Endothelial cell of umbilical vein (primary cell): ENCODE measurements around the gene SLC25A13. TPM values are rescaled to one million over a fixed set of nuclear protein-coding genes. Genes with fewer than 3 reads are reported as not detected.

Experiments
- BruUV-seq: library from RNA; stranded (reverse); fragments of 400-500 nt; replicated peaks from 2 replicates; lab custom pipeline; 2021; lab: Mats Ljungman, UMichigan
- CTCF ChIA-PET: fragments of 300-600, 350-600 bp; sonication (Branson Sonifier 250); formaldehyde crosslinking; loops from one replicate; lab custom pipeline; 2021; ENCODE audit warnings: antibody characterized with exemption, inconsistent platforms; lab: Charles Lee
- POLR2A ChIA-PET: fragments of 300-600, 350-600 bp; sonication (Branson Sonifier 250); formaldehyde crosslinking; loops from one replicate; lab custom pipeline; 2021; ENCODE audit warnings: antibody characterized with exemption, inconsistent platforms; lab: Charles Lee
- DNase-seq: peaks from one replicate; pipeline ENCODE4 v3.0.0-alpha.2; 2011; ENCODE audit warnings: low read depth, low spot score
- FAIRE-seq: peaks from 2 replicates; lab custom pipeline; 2011; peaks lifted over from hg19 to GRCh38; lab: Jason Lieb, UNC
- H2AFZ ChIP-seq: 2 replicates; pipeline ENCODE4 v1.6.0; 2012; ENCODE audit warnings: low read depth, low read length, control low read depth, inconsistent platforms
- H3K27ac ChIP-seq: 2 replicates; pipeline ENCODE4 v1.5.1; 2011; ENCODE audit warnings: low read depth, mild to moderate bottlenecking, control low read depth, low read length, moderate library complexity; ENCODE audit not compliant: insufficient read depth
- H3K27me3 ChIP-seq, 2 experiments: 2 replicates each; pipeline versions ENCODE4 v1.6.0 to v1.6.1; 2011; ENCODE audit warnings: low read length in 2 of 2, mixed read lengths in 1 of 2; ENCODE audit not compliant: control insufficient read depth in 2 of 2, insufficient read depth in 2 of 2
- H3K36me3 ChIP-seq, 2 experiments: 2 replicates in 1 of 2; 3 replicates in 1 of 2; pipeline ENCODE4 v1.5.1; 2011; ENCODE audit warnings: low read length in 2 of 2, mild to moderate bottlenecking in 1 of 2, moderate library complexity in 1 of 2; ENCODE audit not compliant: control insufficient read depth in 2 of 2, insufficient read depth in 2 of 2; ENCODE audit errors: extremely low read depth in 1 of 2
- H3K4me1 ChIP-seq: 3 replicates; pipeline ENCODE4 v1.5.1; 2011; ENCODE audit warnings: mild to moderate bottlenecking, low read length; ENCODE audit not compliant: control insufficient read depth, insufficient read depth; ENCODE audit errors: extremely low read depth
- H3K4me2 ChIP-seq: 2 replicates; pipeline ENCODE4 v1.6.1; 2011; ENCODE audit warnings: low read length, control low read depth, mixed read lengths; ENCODE audit not compliant: insufficient read depth
- H3K4me3 ChIP-seq, 3 experiments: fragments of 200-600 bp in 1 of 3; sonication (generic), shearing (Covaris generic) in 1 of 3; replicated peaks in 1 of 3; 2 replicates each; pipeline ENCODE4 v1.5.1; 2011 to 2016; ENCODE audit warnings: control low read depth in 3 of 3, low read length in 3 of 3, mild to moderate bottlenecking in 2 of 3, inconsistent platforms in 1 of 3, low read depth in 1 of 3, moderate library complexity in 1 of 3; ENCODE audit not compliant: insufficient read depth in 1 of 3
- H3K79me2 ChIP-seq: 2 replicates; pipeline ENCODE4 v1.6.0; 2012; ENCODE audit warnings: low read length, inconsistent platforms; ENCODE audit not compliant: control insufficient read depth, insufficient read depth
- H3K9ac ChIP-seq: replicated peaks from 2 replicates; pipeline ENCODE3; 2011; ENCODE audit warnings: low read length, control low read depth; ENCODE audit not compliant: insufficient read depth; ENCODE audit errors: extremely low read depth
- H3K9me1 ChIP-seq: replicated peaks from 3 replicates; pipeline ENCODE4 v1.6.0; 2011; ENCODE audit warnings: mild to moderate bottlenecking, low read length; ENCODE audit not compliant: control insufficient read depth, insufficient read depth; ENCODE audit errors: extremely low read depth
- H3K9me3 ChIP-seq: replicated peaks from 2 replicates; pipeline ENCODE4 v1.5.1; 2012; ENCODE audit warnings: low read length, inconsistent platforms; ENCODE audit not compliant: control insufficient read depth, insufficient read depth
- H4K20me1 ChIP-seq: replicated peaks from 2 replicates; pipeline ENCODE3; 2011; ENCODE audit warnings: mild to moderate bottlenecking, low read length; ENCODE audit not compliant: control insufficient read depth, insufficient read depth; ENCODE audit errors: extremely low read depth
- EZH2 ChIP-seq: IDR thresholded peaks from 2 replicates; pipeline ENCODE4 v1.6.1; 2012; ENCODE audit warnings: borderline replicate concordance, low read depth, mild to moderate bottlenecking, moderate library complexity, low read length, inconsistent platforms; ENCODE audit not compliant: severe bottlenecking
- FOS ChIP-seq: IDR thresholded peaks from 2 replicates; pipeline ENCODE4 v1.6.1; 2011; ENCODE audit warnings: mild to moderate bottlenecking, low read length, moderate library complexity, borderline replicate concordance; ENCODE audit not compliant: insufficient read depth
- GATA2 ChIP-seq: IDR thresholded peaks from 2 replicates; pipeline ENCODE4 v1.7.0; 2011; ENCODE audit warnings: low read depth, mild to moderate bottlenecking, moderate library complexity, mixed read lengths, low read length; ENCODE audit not compliant: insufficient read length, insufficient read depth
- JUN ChIP-seq: IDR thresholded peaks from 2 replicates; pipeline ENCODE4 v1.6.1; 2011; ENCODE audit warnings: borderline replicate concordance, low read depth; ENCODE audit not compliant: insufficient read length, insufficient read depth
- MYC ChIP-seq: IDR thresholded peaks from one replicate; pipeline ENCODE4 v1.6.1; 2011; ENCODE audit warnings: mild to moderate bottlenecking, low read depth, low read length
- POLR2A ChIP-seq: IDR thresholded peaks from 2 replicates; pipeline ENCODE4 v1.6.1; 2012; ENCODE audit warnings: low read depth, mild to moderate bottlenecking, control low read depth, low read length
- POLR2AphosphoS5 ChIP-seq: IDR thresholded peaks from 2 replicates; pipeline ENCODE4 v1.6.1; 2012; ENCODE audit warnings: low read depth, mild to moderate bottlenecking, control low read depth, low read length, moderate library complexity; ENCODE audit not compliant: insufficient read depth
- dilution Hi-C: fragments of 300-500 bp; cut with MboI; formaldehyde crosslinking; loops from one replicate; pipeline ENCODE4 v1.15.0; 2019; ENCODE audit warnings: low sequenced_read_pairs; ENCODE audit not compliant: extremely low pct_ligation_motif_present
- intact Hi-C: fragments of 100-400 bp; cut with micrococcal nuclease; formaldehyde crosslinking; loops from one replicate; pipeline ENCODE4 v1.10.0; 2022
- polyA plus RNA-seq, 4 experiments: library from polyadenylated mRNA; depleted of rRNA in 3 of 4; stranded (reverse) in 3 of 4; unstranded in 1 of 4; fragments of >200 nt; gene quantifications; 2 replicates each; pipeline versions ENCODE4 v1.2.1 to v1.2.3, GENCODE V29; 2011 to 2012; ENCODE audit warnings: missing spikeins in 1 of 4
- total RNA-seq: library from RNA; stranded (reverse); gene quantifications from 2 replicates; pipeline ENCODE4 v1.2.3, GENCODE V29; 2021
- TF ChIP-seq, protein P1 (sequence below), 2 donors: IDR thresholded peaks; 1 replicate in 1 of 2; 2 replicates in 1 of 2; pipeline ENCODE4 v1.5.1; 2011; ENCODE audit warnings: low read length in 2 of 2, mild to moderate bottlenecking in 2 of 2, moderate library complexity in 2 of 2, control low read depth in 1 of 2, inconsistent platforms in 1 of 2, low read depth in 1 of 2; ENCODE audit not compliant: insufficient read depth in 1 of 2; ENCODE audit errors: extremely low read depth in 1 of 2
- TF ChIP-seq, protein P2 (sequence below): IDR thresholded peaks from 2 replicates; pipeline ENCODE4 v1.6.1; 2011; ENCODE audit not compliant: insufficient read depth, insufficient read length

The SLC25A13 gene
- total and polyA plus RNA-seq, 2 donors (not counting 3 experiments of a cell fraction or from before 2014, with no cell fraction given): 13.2 to 34.4 TPM

DNA sequence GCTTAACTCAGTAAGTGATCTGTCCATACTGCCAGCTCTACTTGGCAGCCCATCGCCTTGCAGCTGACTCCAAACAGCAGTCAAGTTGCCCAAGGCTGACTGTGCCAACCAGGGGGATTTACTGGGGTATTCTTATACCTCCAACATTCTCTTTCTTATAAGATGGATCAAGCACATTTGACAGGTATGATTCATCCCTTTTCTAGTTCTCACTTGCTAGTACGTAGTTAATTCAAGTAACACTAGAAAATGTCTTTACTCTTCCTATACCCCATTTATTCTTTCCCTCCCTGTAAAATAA is 77.0 kb downstream of the SLC25A13 start:
- DNase-seq: no peak
- intact Hi-C loops (no loop called here), dilution Hi-C loops (no loop called here)
- ChIA-PET CTCF (interaction anchor here (1.9 kb wide), 1 partner anchor 783 kb away, joined by 4 read pairs; no protein-coding TSS in a partner anchor), POLR2A (no interaction called here)
- Histone ChIP-seq H3K79me2 (no peaks in the 10 kb centered on the region), H3K9me1 (no peaks in the 10 kb centered on the region), H4K20me1 (no peaks in the 10 kb centered on the region), H3K27ac (no peak overlapping the region), H3K27me3 (no peaks in the 10 kb centered on the region), H3K9me3 (no peaks in the 10 kb centered on the region), H3K9ac (no peak overlapping the region), H2AFZ (no peak overlapping the region), H3K4me1 (no peaks in the 10 kb centered on the region), H3K36me3 (no peaks in the 10 kb centered on the region), H3K4me2 (no peak overlapping the region), H3K4me3 (no peak overlapping the region)
- no TSS peak for BruUV-seq
- TF ChIP-seq JUN: no peak
- no peak for TF ChIP-seq POLR2AphosphoS5
- TF ChIP-seq POLR2A: no peak
- no peak for TF ChIP-seq FOS
- TF ChIP-seq, protein P1, sequence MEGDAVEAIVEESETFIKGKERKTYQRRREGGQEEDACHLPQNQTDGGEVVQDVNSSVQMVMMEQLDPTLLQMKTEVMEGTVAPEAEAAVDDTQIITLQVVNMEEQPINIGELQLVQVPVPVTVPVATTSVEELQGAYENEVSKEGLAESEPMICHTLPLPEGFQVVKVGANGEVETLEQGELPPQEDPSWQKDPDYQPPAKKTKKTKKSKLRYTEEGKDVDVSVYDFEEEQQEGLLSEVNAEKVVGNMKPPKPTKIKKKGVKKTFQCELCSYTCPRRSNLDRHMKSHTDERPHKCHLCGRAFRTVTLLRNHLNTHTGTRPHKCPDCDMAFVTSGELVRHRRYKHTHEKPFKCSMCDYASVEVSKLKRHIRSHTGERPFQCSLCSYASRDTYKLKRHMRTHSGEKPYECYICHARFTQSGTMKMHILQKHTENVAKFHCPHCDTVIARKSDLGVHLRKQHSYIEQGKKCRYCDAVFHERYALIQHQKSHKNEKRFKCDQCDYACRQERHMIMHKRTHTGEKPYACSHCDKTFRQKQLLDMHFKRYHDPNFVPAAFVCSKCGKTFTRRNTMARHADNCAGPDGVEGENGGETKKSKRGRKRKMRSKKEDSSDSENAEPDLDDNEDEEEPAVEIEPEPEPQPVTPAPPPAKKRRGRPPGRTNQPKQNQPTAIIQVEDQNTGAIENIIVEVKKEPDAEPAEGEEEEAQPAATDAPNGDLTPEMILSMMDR (IDR thresholded peaks at IDR 0.05; ENCODE audit: extremely low read depth in 1 of 2, insufficient read depth in 1 of 2, low read depth in 1 of 2, low read length in 2 of 2): no peak
- no peak for TF ChIP-seq EZH2
- TF ChIP-seq, protein P2, sequence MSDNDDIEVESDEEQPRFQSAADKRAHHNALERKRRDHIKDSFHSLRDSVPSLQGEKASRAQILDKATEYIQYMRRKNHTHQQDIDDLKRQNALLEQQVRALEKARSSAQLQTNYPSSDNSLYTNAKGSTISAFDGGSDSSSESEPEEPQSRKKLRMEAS: no peak
- no peak for TF ChIP-seq GATA2
- TF ChIP-seq MYC: no peak
- no peak for FAIRE-seq
